SW 1271 (cell line): ENCODE measurements around the gene SUN1.

Experiments used
- DNase-seq, 2 experiments: peaks; one replicate each; lab custom pipeline; 2025; lab: John Stamatoyannopoulos, UW

Gene SUN1

GRCh38 chr7:876972-877311, 44.7 kb downstream of the SUN1 start:
- peak in 1 of 2 experiments; percentile 51 for DNase-seq

- no peak for DNase-seq
These were observed 45.3 kb downstream of the SUN1 start for GRCh38 chr7:877312-878232.

- DNase-seq: no peak
These were observed 46.8 kb downstream of the SUN1 start for GRCh38 chr7:879093-879492.

- DNase-seq: no peak
These were observed 47.4 kb downstream of the SUN1 start for GRCh38 chr7:879706-880105.

GRCh38 chr7:880450-880849, 48.2 kb downstream of the SUN1 start:
- no peak for DNase-seq

- DNase-seq: no peak
These were observed 49.4 kb downstream of the SUN1 start for GRCh38 chr7:881441-882234.

GRCh38 chr7:882336-883035, 50.2 kb downstream of the SUN1 start:
- DNase-seq: no peak

- no peak for DNase-seq
These were observed 51.1 kb downstream of the SUN1 start for GRCh38 chr7:883055-884021.

GRCh38 chr7:884191-885003, 52.1 kb downstream of the SUN1 start:
- no peak for DNase-seq

- DNase-seq: no peak
These were observed 53.1 kb downstream of the SUN1 start for GRCh38 chr7:885261-885892.

- no peak for DNase-seq
These were observed 53.8 kb downstream of the SUN1 start for GRCh38 chr7:885893-886625.

GRCh38 chr7:886626-887487, 54.6 kb downstream of the SUN1 start:
- DNase-seq: no peak

GRCh38 chr7:887488-887820, 55.2 kb downstream of the SUN1 start:
- no peak for DNase-seq

GRCh38 chr7:888081-889024, 56.1 kb downstream of the SUN1 start:
- no peak for DNase-seq

GRCh38 chr7:889025-889390, 56.7 kb downstream of the SUN1 start:
- no peak for DNase-seq

GRCh38 chr7:889391-889790, 57.1 kb downstream of the SUN1 start:
- no peak for DNase-seq

GRCh38 chr7:890868-891267, 58.6 kb downstream of the SUN1 start:
- DNase-seq: no peak
